HepG2 (cell line): ENCODE measurements around the gene MARCHF11. TPM values are rescaled to one million over a fixed set of nuclear protein-coding genes. Genes with fewer than 3 reads are reported as not detected.

Source experiments
- ATAC-seq: fragments of 200-7000 bp; cut with Tn5 transposase; 3 replicates; pipeline ENCODE4 v1.9.1; 2020; ENCODE audit warnings: mild to moderate bottlenecking, moderate library complexity
- Bru-seq: library from RNA; stranded (reverse); fragments of 400-500 nt; gene quantifications from one replicate; lab custom pipeline; 2021; lab: Mats Ljungman, UMichigan
- BruChase-seq, 2 experiments: library from RNA; stranded (reverse); fragments of 400-500 nt; gene quantifications; one replicate each; lab custom pipeline; 2021; lab: Mats Ljungman, UMichigan
- BruUV-seq: library from RNA; stranded (reverse); fragments of 400-500 nt; replicated peaks from 2 replicates; lab custom pipeline; 2021; lab: Mats Ljungman, UMichigan
- CTCF ChIA-PET: fragments of 300-600 bp; formaldehyde crosslinking; extraction: SDS; loops from one replicate; lab custom pipeline; 2021; ENCODE audit warnings: low total read pairs, inconsistent platforms, low intra/inter-chr PET ratio; lab: Yijun Ruan, JAX
- POLR2A ChIA-PET: fragments of 350-600 bp; sonication (Branson Sonifier 250); formaldehyde crosslinking; loops from one replicate; lab custom pipeline; 2020; ENCODE audit warnings: antibody characterized with exemption, inconsistent platforms; lab: Yijun Ruan, JAX
- DNase-seq: peaks from one replicate; pipeline ENCODE4 v3.0.0-alpha.2; 2015; ENCODE audit warnings: low spot score
- FAIRE-seq: peaks from 3 replicates; lab custom pipeline; 2011; peaks lifted over from hg19 to GRCh38; lab: Jason Lieb, UNC
- H2AFZ ChIP-seq: one replicate; pipeline ENCODE4 v1.6.1; 2011; ENCODE audit warnings: low read length, inconsistent platforms
- H3K27ac ChIP-seq: fragments of 300-600 bp; 3 replicates; pipeline ENCODE4 v1.8.0; 2011; ENCODE audit warnings: mixed run types, mild to moderate bottlenecking, mixed read lengths, low read length, inconsistent platforms; ENCODE audit not compliant: insufficient read depth; ENCODE audit errors: extremely low read length
- H3K27me3 ChIP-seq, 2 experiments: fragments of 200-600 bp in 1 of 2; 2 replicates in 1 of 2; 3 replicates in 1 of 2; pipeline versions ENCODE4 v1.6.0 to v1.8.0; 2011; ENCODE audit warnings: low read length in 2 of 2, mild to moderate bottlenecking in 2 of 2, moderate library complexity in 2 of 2, inconsistent platforms in 1 of 2; ENCODE audit not compliant: insufficient read depth in 2 of 2, control insufficient read depth in 1 of 2
- H3K36me3 ChIP-seq, 2 experiments: fragments of 200-600 bp in 1 of 2; replicated peaks in 1 of 2; 2 replicates in 1 of 2; 3 replicates in 1 of 2; pipeline versions ENCODE4 v1.5.1 to v1.8.0; 2011; ENCODE audit warnings: low read length in 2 of 2, inconsistent platforms in 1 of 2; ENCODE audit not compliant: insufficient read depth in 2 of 2, control insufficient read depth in 1 of 2
- H3K4me1 ChIP-seq: 2 replicates; pipeline ENCODE4 v1.5.1; 2012; ENCODE audit warnings: low read length, inconsistent platforms; ENCODE audit not compliant: insufficient read depth
- H3K4me2 ChIP-seq: 2 replicates; pipeline ENCODE4 v1.6.0; 2011; ENCODE audit warnings: low read depth, low read length, inconsistent platforms
- H3K4me3 ChIP-seq, 3 experiments: fragments of 200-600 bp in 1 of 3; sonication (generic), shearing (Covaris generic) in 1 of 3; replicated peaks in 1 of 3; 2 replicates each; pipeline ENCODE4 v1.5.1; 2011 to 2016; ENCODE audit warnings: low read length in 3 of 3, inconsistent platforms in 2 of 3, low read depth in 2 of 3, mild to moderate bottlenecking in 2 of 3, control low read depth in 1 of 3, mixed read lengths in 1 of 3; ENCODE audit not compliant: insufficient read depth in 1 of 3
- H3K79me2 ChIP-seq: one replicate; pipeline ENCODE4 v1.6.1; 2011; ENCODE audit warnings: low read length, inconsistent platforms; ENCODE audit not compliant: insufficient read depth
- H3K9ac ChIP-seq: 2 replicates; pipeline ENCODE4 v1.6.0; 2011; ENCODE audit warnings: mild to moderate bottlenecking, low read depth, low read length, inconsistent platforms; ENCODE audit not compliant: insufficient read depth
- H3K9me3 ChIP-seq: 2 replicates; pipeline ENCODE4 v1.5.1; 2012; ENCODE audit warnings: mild to moderate bottlenecking, low read length
- H4K20me1 ChIP-seq: 2 replicates; pipeline ENCODE4 v1.6.0; 2011; ENCODE audit warnings: inconsistent platforms, mild to moderate bottlenecking, low read length, moderate library complexity; ENCODE audit not compliant: insufficient read depth
- DMAP1 ChIP-seq: IDR thresholded peaks from 2 replicates; pipeline ENCODE4 v1.6.1; 2016
- EZH2 ChIP-seq: conservative IDR thresholded peaks from 2 replicates; pipeline ENCODE4 v1.6.1; 2012; ENCODE audit warnings: mild to moderate bottlenecking, low read depth, low read length, moderate library complexity
- SCMH1 ChIP-seq: sonication (generic); formaldehyde crosslinking; IDR thresholded peaks from 2 replicates; pipeline ENCODE4 v1.9.0; 2021; ENCODE audit warnings: missing genetic modification reagents, mild to moderate bottlenecking, borderline replicate concordance
- SETDB1 ChIP-seq: sonication (generic); formaldehyde crosslinking; IDR thresholded peaks from 2 replicates; pipeline ENCODE4 v1.5.1; 2020; ENCODE audit warnings: missing genetic modification reagents, mild to moderate bottlenecking, borderline replicate concordance
- ZBTB34 ChIP-seq: sonication (generic); formaldehyde crosslinking; IDR thresholded peaks from 2 replicates; pipeline ENCODE4 v1.8.0; 2022; ENCODE audit warnings: mild to moderate bottlenecking, missing genetic modification reagents
- ZNF639 ChIP-seq: conservative IDR thresholded peaks from 2 replicates; pipeline ENCODE4 v1.6.1; 2018; ENCODE audit warnings: missing genetic modification reagents
- ZNF703 ChIP-seq: sonication (generic); formaldehyde crosslinking; IDR thresholded peaks from 2 replicates; pipeline ENCODE4 v1.5.1; 2020; ENCODE audit warnings: missing genetic modification reagents, mild to moderate bottlenecking, moderate library complexity, borderline replicate concordance
- ZNF747 ChIP-seq: sonication (generic); formaldehyde crosslinking; IDR thresholded peaks from 2 replicates; pipeline ENCODE4 v1.8.1; 2023; ENCODE audit warnings: missing genetic modification reagents, mild to moderate bottlenecking, borderline replicate concordance
- WGBS: methylation state at CpG from one replicate; pipeline ENCODE4 v1.1.6; 2017; ENCODE audit warnings: low lambda C conversion rate; 5-methylcytosine and 5-hydroxymethylcytosine counted together
- in situ Hi-C: cut with HindIII; loops from 2 replicates; pipeline ENCODE4 v1.10.0; 2017; ENCODE audit warnings: low pct_unique_long_range_greater_than_20kb; ENCODE audit not compliant: extremely low pct_ligation_motif_present
- intact Hi-C: fragments of 100-400 bp; cut with micrococcal nuclease; formaldehyde crosslinking; loops from one replicate; pipeline ENCODE4 v1.10.0; 2022; ENCODE audit not compliant: unreplicated experiment
- long read RNA-seq, 2 experiments: library from RNA in 1 of 2; library from polyadenylated mRNA in 1 of 2; stranded (forward) in 1 of 2; unstranded in 1 of 2; transcript quantifications; one replicate each; pipeline ENCODE4 v2.0.0, GENCODE V29; 2019 to 2022
- polyA minus RNA-seq, 3 experiments: library from RNA; depleted of rRNA, polyadenylated mRNA; stranded (reverse); fragments of >200 nt; gene quantifications; 2 replicates each; pipeline ENCODE4 v1.2.3, GENCODE V29; 2011; ENCODE audit warnings: low replicate concordance in 1 of 3
- polyA plus RNA-seq, 8 experiments: library from polyadenylated mRNA; depleted of rRNA in 3 of 8; stranded (reverse) in 7 of 8; unstranded in 1 of 8; fragments of >200 nt; fragmentation: Illumina TruSeq in 4 of 8; extraction: Trizol in 4 of 8; gene quantifications; 2 replicates each; pipeline versions ENCODE4 v1.2.1 to v1.2.3, GENCODE V29; 2011 to 2016; ENCODE audit warnings: low read depth in 4 of 8, missing spikeins in 1 of 8, mixed read lengths in 1 of 8; ENCODE audit not compliant: insufficient read depth in 1 of 8
- total RNA-seq, 5 experiments: library from RNA; depleted of rRNA; stranded (reverse); fragments of >200 nt; fragmentation: Illumina TruSeq; extraction: Trizol; gene quantifications; 2 replicates each; pipeline ENCODE4 v1.2.3, GENCODE V29; 2016; ENCODE audit warnings: low read depth in 1 of 5

Gene MARCHF11
- total RNA-seq (2016; rRNA removed; fragmentation: Illumina TruSeq; extraction: Trizol) (not detected in 2 replicates), polyA plus RNA-seq (2011; rRNA removed) (not detected in 2 replicates), polyA minus RNA-seq (2011; rRNA and poly(A)+ RNA removed; ENCODE audit: low replicate concordance) (not detected in 2 replicates), Bru-seq, nascent RNA (not detected), BruChase-seq, experiment 1, labeled RNA remaining after a 6-hour chase (not detected), BruChase-seq, experiment 2, labeled RNA remaining after a 2-hour chase (not detected)
- not detected in 2 replicates for total RNA-seq (2016; cell fraction: cytosol; rRNA removed; fragmentation: Illumina TruSeq; extraction: Trizol; ENCODE audit: low read depth)
- total RNA-seq (2016; cell fraction: insoluble cytoplasmic fraction; rRNA removed; fragmentation: Illumina TruSeq; extraction: Trizol), result not detected in 2 replicates
- not detected in 2 replicates for total RNA-seq (2016; cell fraction: membrane; rRNA removed; fragmentation: Illumina TruSeq; extraction: Trizol)
- total RNA-seq (2016; cell fraction: nucleus; rRNA removed; fragmentation: Illumina TruSeq; extraction: Trizol), result not detected in 2 replicates
- polyA plus RNA-seq (2011; cell fraction: cytosol; rRNA removed), result not detected in 2 replicates
- polyA plus RNA-seq (2011; cell fraction: nucleus; rRNA removed), result not detected in 2 replicates
- polyA plus RNA-seq (2012), result not detected in 2 replicates
- not detected in 2 replicates for polyA plus RNA-seq (2016; cell fraction: cytosol; fragmentation: Illumina TruSeq; extraction: Trizol; ENCODE audit: low read depth)
- not detected in 2 replicates for polyA plus RNA-seq (2016; cell fraction: insoluble cytoplasmic fraction; fragmentation: Illumina TruSeq; extraction: Trizol; ENCODE audit: low read depth)
- not detected in 2 replicates for polyA plus RNA-seq (2016; cell fraction: membrane; fragmentation: Illumina TruSeq; extraction: Trizol; ENCODE audit: low read depth)
- polyA plus RNA-seq (2016; cell fraction: nucleus; fragmentation: Illumina TruSeq; extraction: Trizol; ENCODE audit: insufficient read depth, low read depth), result not detected in 2 replicates
- not detected in 2 replicates for polyA minus RNA-seq (2011; cell fraction: cytosol; rRNA and poly(A)+ RNA removed)
- polyA minus RNA-seq (2011; cell fraction: nucleus; rRNA and poly(A)+ RNA removed), result not detected in 2 replicates
- long read RNA-seq, experiment 1, result 0 reads
- long read RNA-seq, experiment 2, result 0 reads

DNA sequence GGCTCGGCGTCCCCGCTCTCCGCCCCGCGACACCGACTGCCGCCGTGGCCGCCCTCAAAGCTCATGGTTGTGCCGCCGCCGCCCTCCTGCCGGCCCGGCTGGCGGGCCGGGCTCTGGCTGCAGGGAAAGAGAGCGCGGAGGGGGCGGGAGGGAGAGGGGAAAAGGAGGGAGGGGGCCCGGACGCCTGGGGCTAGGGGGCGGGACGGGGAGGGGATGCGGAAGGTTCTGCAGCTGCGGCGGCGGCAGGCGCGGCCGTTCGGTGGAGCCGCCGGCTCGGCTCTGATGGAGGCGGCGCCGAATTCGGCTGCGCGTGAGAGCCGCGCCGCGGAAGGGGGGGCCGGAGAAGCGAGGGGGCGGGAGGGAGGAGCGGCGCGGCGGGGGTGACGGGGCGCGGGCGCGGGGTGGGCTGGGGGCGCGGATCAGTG lies at the start of gene MARCHF11:
MARCHF11 (minus strand) TSS at position 281 of the 425 bp plus-strand sequence; CDS start at position 65, 216 bp downstream.
- no peak within 1 kb of the TSS for H3K4me3 ChIP-seq
- CTCF ChIA-PET, result no interaction called here
- WGBS, result 89% methylated on average over 59 of the region's 59 CpGs
- no peaks in the 10 kb centered on the region for H3K27me3 ChIP-seq
- H3K4me1 ChIP-seq, result no peaks in the 10 kb centered on the region
- H3K79me2 ChIP-seq, result no peaks in the 10 kb centered on the region
- H3K9me3 ChIP-seq, result no peaks in the 10 kb centered on the region
- intact Hi-C loops (no loop called here), in situ Hi-C loops (no loop called here)
- POLR2A ChIA-PET, result no interaction called here
- no peak within 1 kb of the TSS for H3K4me2 ChIP-seq
- no peaks in the 10 kb centered on the region for H3K36me3 ChIP-seq
- FAIRE-seq, result no peak
- no peak for TF ChIP-seq ZNF639 (CRISPR knock-in tag)
- TF ChIP-seq SETDB1 (CRISPR knock-in tag), result no peak
- TF ChIP-seq EZH2, result no peak
- no peak for TF ChIP-seq SCMH1 (CRISPR knock-in tag)
- no peak for TF ChIP-seq ZNF747 (CRISPR knock-in tag)
- no peak for TF ChIP-seq ZBTB34 (CRISPR knock-in tag)
- no peak for TF ChIP-seq DMAP1 (CRISPR knock-in tag)
- TF ChIP-seq ZNF703 (CRISPR knock-in tag), result no peak
- H4K20me1 ChIP-seq, result no peaks in the 10 kb centered on the region
- BruUV-seq, result no TSS peak
- ATAC-seq, result no peak
- no peak within 1 kb of the TSS for H3K27ac ChIP-seq
- H3K9ac ChIP-seq, result no peak within 1 kb of the TSS
- no peak for DNase-seq
- no peak within 1 kb of the TSS for H2AFZ ChIP-seq
